HG03139 (cell line): ENCODE measurements around the gene RAPGEF2.

Source experiments
- ATAC-seq: cut with Tn5 transposase; IDR thresholded peaks from one replicate; pipeline ENCODE4 v1.9.1; 2021; ENCODE audit not compliant: unreplicated experiment

The RAPGEF2 gene

GRCh38 chr4:159129814-159130550 lies 27.1 kb downstream of the RAPGEF2 start:
- ATAC-seq = no peak

- no peak for ATAC-seq
These were observed 28.7 kb downstream of the RAPGEF2 start for GRCh38 chr4:159131564-159131963.

GRCh38 chr4:159134429-159134828 lies 31.6 kb downstream of the RAPGEF2 start:
- no peak for ATAC-seq

- no peak for ATAC-seq
These were observed 34.3 kb downstream of the RAPGEF2 start for GRCh38 chr4:159137176-159137575.

GRCh38 chr4:159138436-159138835 lies 35.6 kb downstream of the RAPGEF2 start:
- no peak for ATAC-seq

GRCh38 chr4:159141193-159141592 lies 38.3 kb downstream of the RAPGEF2 start:
- no peak for ATAC-seq

- no peak for ATAC-seq
These were observed 39.4 kb downstream of the RAPGEF2 start for GRCh38 chr4:159142241-159142640.

- ATAC-seq = no peak
These were observed 40.0 kb downstream of the RAPGEF2 start for GRCh38 chr4:159142681-159143384.

- no peak for ATAC-seq
These were observed 40.8 kb downstream of the RAPGEF2 start for GRCh38 chr4:159143687-159144086.

- no peak for ATAC-seq
These were observed 41.3 kb downstream of the RAPGEF2 start for GRCh38 chr4:159144112-159144694.

GRCh38 chr4:159145318-159145991 lies 42.6 kb downstream of the RAPGEF2 start:
- ATAC-seq = no peak

- no peak for ATAC-seq
These were observed 43.1 kb downstream of the RAPGEF2 start for GRCh38 chr4:159145992-159146330.

GRCh38 chr4:159146488-159146887 lies 43.6 kb downstream of the RAPGEF2 start:
- no peak for ATAC-seq

- no peak for ATAC-seq
These were observed 45.6 kb downstream of the RAPGEF2 start for GRCh38 chr4:159148441-159148840.

- no peak for ATAC-seq
These were observed 46.8 kb downstream of the RAPGEF2 start for GRCh38 chr4:159149666-159150065.

GRCh38 chr4:159150396-159150795 lies 47.5 kb downstream of the RAPGEF2 start:
- no peak for ATAC-seq

- ATAC-seq = peak; percentile 52
These were observed 48.0 kb downstream of the RAPGEF2 start for GRCh38 chr4:159150821-159151390.

GRCh38 chr4:159151689-159152088 lies 48.8 kb downstream of the RAPGEF2 start:
- no peak for ATAC-seq

GRCh38 chr4:159152181-159152580 lies 49.3 kb downstream of the RAPGEF2 start:
- no peak for ATAC-seq

GRCh38 chr4:159153669-159154068 lies 50.8 kb downstream of the RAPGEF2 start:
- no peak for ATAC-seq

GRCh38 chr4:159155119-159155518 lies 52.2 kb downstream of the RAPGEF2 start:
- no peak for ATAC-seq
